Raji (cell line): ENCODE results near the gene PGGHG.

Experiments used
- POLR2A ChIP-seq: IDR thresholded peaks from 2 replicates; pipeline ENCODE4 v1.6.1; 2011; ENCODE audit warnings: low read depth, low read length, control low read depth; ENCODE audit not compliant: insufficient read depth

Gene PGGHG

GRCh38 chr11:287821-288477 lies 977 bp upstream of the PGGHG start:
- TF ChIP-seq POLR2A: 0 out of 2 replicates have a peak, but pooled peaks have one; percentile 8

GRCh38 chr11:289398-289711 lies 429 bp downstream of the PGGHG start:
- no peak; the same call in 1 of the 2 replicates for TF ChIP-seq POLR2A

- TF ChIP-seq POLR2A: no peak
These were observed 1.0 kb downstream of the PGGHG start for GRCh38 chr11:289712-290620.

GRCh38 chr11:290621-291231 lies 1.8 kb downstream of the PGGHG start:
- no peak for TF ChIP-seq POLR2A

- no peak for TF ChIP-seq POLR2A
These were observed 2.6 kb downstream of the PGGHG start for GRCh38 chr11:291281-292210.

GRCh38 chr11:292211-293121 lies 3.5 kb downstream of the PGGHG start:
- TF ChIP-seq POLR2A: no peak

GRCh38 chr11:293271-293851 lies 4.4 kb downstream of the PGGHG start:
- no peak for TF ChIP-seq POLR2A

GRCh38 chr11:293852-294661 lies 5.1 kb downstream of the PGGHG start:
- no peak for TF ChIP-seq POLR2A

- TF ChIP-seq POLR2A: no peak
These were observed 5.9 kb downstream of the PGGHG start for GRCh38 chr11:294780-295179.

GRCh38 chr11:295351-296170 lies 6.6 kb downstream of the PGGHG start:
- TF ChIP-seq POLR2A: no peak

- TF ChIP-seq POLR2A: 0 out of 2 replicates have a peak, but pooled peaks have one; percentile 9
These were observed 7.5 kb downstream of the PGGHG start for GRCh38 chr11:296171-297050.
